ENCODE data around the gene LY6G6C. TPM values are rescaled to one million over a fixed set of nuclear protein-coding genes. Genes with fewer than 3 reads are reported as not detected.

The LY6G6C gene
- total RNA-seq, 2 experiments from 2014 or later: not detected

DNA sequence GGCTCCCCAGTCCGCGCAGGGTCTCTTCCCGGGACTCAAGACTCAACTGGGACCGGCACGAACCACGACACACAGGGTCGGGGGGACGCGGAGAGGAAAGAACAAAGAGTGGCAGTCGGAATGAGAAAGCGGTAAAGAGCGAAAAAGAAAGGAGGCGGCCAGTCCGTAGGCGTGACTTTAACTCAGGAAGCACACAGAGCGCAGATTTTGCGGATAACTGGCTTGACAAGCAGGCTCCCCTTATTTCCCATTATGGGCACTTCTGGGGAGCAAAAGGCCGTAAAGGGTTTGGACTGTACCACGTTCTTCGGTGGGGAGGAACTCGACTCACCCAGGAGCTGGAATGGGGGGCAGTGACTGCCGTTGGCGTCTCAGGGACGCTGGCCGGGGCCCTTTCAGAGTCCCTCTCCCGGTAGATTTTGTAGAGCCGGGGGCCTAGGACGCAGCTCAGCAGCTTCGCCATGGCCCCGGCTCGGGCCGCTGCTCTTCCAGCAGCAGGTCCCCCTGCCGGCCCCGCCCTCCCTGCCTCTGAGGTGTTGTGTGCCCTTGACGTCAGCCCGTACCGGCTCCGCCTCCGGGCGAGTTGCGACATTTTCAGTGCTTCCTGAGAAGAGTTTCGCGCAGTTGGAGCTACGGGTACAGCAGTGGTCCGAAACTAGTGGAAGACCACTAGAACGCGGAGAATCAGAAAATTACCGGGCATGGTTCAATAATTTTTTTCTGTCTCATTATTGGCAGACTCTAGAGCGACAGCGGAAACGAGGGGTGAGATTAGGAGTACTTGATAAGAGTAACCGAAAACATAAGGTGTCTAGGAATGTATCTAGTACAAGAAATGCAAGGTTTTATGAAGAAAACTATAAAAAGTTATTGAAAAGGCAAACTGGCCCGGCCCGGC, 18.5 kb downstream of the LY6G6C start, which contains the start of gene ABHD16A:
TSS of gene ABHD16A (minus strand) at position 506 of the 898 bp plus-strand sequence. CDS start at position 463, 43 bp downstream.
- Mint-ChIP-seq H3K36me3 (peaks cover 11% of the 10 kb centered on the region), H3K27me3 (no peaks in the 10 kb centered on the region), H3K27ac (peak within 1 kb of the TSS; percentile 98), H3K9me3 (ENCODE audit: low read depth) (no peaks in the 10 kb centered on the region), H3K4me1 (peaks cover 32% of the 10 kb centered on the region), H3K4me3 (peak within 1 kb of the TSS; percentile 100)
- CTCF ChIA-PET: interaction anchor here (0.6 to 3.3 kb wide), 19 partner anchors 9 to 162 kb away, joined by 3 to 15 read pairs (median 4); partner anchors contain the start of genes CLIC1, DDX39B, HSPA1B and LY6G5C
- peak; percentile 99 for DNase-seq
- ATAC-seq: peak; percentile 96

DNA sequence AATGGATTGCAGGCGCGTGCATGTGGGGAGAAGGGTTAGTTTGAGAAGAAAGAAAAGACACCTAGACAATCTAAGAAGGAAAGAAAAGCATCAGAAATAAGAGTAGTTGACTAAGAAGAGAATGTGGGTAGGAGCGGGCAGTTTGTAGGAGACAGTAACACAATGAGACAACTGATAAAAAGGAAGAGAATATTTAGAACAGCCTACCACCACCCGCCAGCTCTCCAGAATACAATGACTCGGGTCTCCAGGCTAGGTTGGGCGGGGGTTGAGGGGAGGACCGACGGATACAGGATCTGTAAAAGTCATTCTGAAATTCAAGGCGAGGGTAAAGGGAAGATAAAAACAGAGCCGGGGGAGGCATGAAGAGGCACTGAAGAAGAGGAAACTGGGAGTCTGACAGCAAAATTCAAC, 19.1 kb downstream of the LY6G6C start:
- CTCF ChIA-PET: interaction anchor here (1.0 to 3.3 kb wide), 8 partner anchors 9 to 161 kb away, joined by 3 to 15 read pairs (median 5); partner anchors contain the start of genes CLIC1, DDX39B and LY6G5C
- ATAC-seq: no peak

DNA sequence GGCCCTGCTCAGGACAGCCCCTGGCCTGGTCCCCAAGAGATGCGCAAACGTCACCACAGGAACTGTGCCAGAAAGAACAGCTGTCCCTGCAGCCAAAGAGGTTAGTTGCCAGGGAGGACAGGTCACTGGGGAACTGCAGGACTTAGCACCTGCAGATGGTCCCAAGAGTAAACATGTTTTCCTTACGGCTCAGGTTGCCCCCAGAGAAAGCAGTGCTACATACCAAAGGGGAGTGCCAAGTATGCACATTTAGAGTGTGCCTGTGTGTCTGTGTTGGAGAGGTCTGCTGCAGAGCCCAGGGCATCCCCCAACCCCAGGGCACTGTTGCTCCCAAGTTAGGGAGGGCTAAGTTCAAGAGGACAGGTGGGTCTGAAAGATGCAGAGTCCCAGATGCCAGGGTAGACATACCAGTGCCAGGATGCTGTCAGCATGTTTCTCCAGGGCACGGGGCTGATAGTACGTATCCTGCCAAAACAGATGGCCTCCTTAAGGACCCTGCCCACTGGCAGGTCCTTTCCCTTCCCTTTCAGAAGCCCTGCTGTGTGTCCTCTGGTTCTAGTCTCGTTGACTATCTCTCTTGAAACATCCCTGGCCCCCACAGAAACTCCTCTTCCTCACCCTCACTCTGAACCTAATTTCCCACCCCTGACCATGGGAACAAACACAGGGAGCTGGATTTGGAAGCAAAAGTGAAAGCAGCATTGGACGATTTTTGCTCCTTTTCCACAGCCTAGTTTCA, 19.7 kb downstream of the LY6G6C start:
- DNase-seq (no peak), ATAC-seq (no peak)
- H3K4me1 Mint-ChIP-seq: peaks cover 39% of the 10 kb centered on the region
- H3K27ac Mint-ChIP-seq: peak overlapping the region; percentile 98
- no peaks in the 10 kb centered on the region for H3K27me3 Mint-ChIP-seq
- CTCF ChIA-PET: interaction anchor here (1.0 to 3.3 kb wide), 4 partner anchors 21 to 128 kb away, joined by 4 to 15 read pairs (median 5); partner anchors contain the start of genes CLIC1 and LY6G5C
- H3K9me3 Mint-ChIP-seq (ENCODE audit: low read depth): no peaks in the 10 kb centered on the region
- H3K4me3 Mint-ChIP-seq: peak overlapping the region; percentile 100
- peaks cover 21% of the 10 kb centered on the region for H3K36me3 Mint-ChIP-seq

More for the DNA sequence above, 19.1 kb downstream of the LY6G6C start:
- Mint-ChIP-seq H3K4me1 (peaks cover 37% of the 10 kb centered on the region), H3K27me3 (no peaks in the 10 kb centered on the region), H3K27ac (peak overlapping the region; percentile 98), H3K36me3 (peaks cover 15% of the 10 kb centered on the region), H3K9me3 (ENCODE audit: low read depth) (no peaks in the 10 kb centered on the region), H3K4me3 (peak overlapping the region; percentile 100)
- no peak for DNase-seq

DNA sequence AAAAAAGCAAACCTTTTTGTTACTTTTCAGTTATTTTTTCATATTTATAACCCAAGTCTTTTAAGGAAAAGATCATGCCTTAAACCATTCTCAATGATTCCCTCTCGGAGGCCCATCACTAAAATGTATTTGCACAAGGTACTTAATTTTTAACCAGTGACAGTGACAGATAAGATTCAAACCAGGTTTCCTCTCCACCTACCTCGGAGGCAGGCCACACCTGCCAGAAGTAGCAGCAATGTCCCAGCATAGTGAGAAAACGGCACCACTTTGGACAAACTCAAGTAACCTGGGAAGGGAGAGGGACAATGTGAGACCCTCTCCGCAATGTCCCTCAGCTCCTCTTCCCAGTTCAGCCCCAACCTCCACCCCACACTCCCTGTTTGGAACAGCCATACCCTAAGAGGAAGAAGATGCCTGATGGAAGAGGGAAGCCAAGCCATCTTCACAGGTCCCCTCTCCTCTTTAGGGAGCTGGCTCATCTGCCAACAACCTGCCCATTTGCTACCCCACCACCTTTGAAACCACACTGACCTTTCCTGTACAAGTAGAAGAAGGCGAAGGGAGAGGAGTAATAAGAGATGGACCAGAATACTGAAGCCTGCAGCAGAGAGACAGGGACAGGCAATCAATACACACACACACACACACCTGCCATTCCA, 20.7 kb downstream of the LY6G6C start:
- Mint-ChIP-seq H3K9me3 (ENCODE audit: low read depth) (no peaks in the 10 kb centered on the region), H3K36me3 (peaks cover 25% of the 10 kb centered on the region), H3K4me1 (peaks cover 39% of the 10 kb centered on the region), H3K27ac (peak overlapping the region; percentile 50), H3K27me3 (no peaks in the 10 kb centered on the region), H3K4me3 (peak overlapping the region; percentile 19)
- DNase-seq: no peak
- ATAC-seq: no peak
- CTCF ChIA-PET: interaction anchor here (1.6 kb wide), 1 partner anchor 20 kb away, joined by 4 read pairs; the partner anchor contains the start of gene LY6G5C

DNA sequence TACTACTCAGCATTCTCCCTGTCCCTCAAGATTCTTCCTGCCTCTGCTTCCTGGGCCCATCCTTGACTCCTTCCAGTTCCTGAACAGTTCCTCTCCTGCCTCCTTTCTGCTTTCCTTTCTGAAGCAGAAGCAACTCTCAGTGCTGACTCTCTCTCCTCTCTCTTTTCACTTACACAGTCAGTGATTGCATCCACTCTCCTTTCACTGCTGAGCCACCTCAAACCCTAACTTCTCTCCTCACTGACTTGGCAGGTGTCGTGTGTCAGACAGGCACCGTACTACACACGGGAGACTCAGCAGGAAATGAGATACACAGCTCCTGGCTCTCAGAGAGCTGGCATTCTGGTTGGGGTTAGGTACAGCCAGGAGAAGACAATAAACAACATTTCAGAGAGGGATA, 24.0 kb downstream of the LY6G6C start:
- CTCF ChIA-PET: no interaction called here

DNA sequence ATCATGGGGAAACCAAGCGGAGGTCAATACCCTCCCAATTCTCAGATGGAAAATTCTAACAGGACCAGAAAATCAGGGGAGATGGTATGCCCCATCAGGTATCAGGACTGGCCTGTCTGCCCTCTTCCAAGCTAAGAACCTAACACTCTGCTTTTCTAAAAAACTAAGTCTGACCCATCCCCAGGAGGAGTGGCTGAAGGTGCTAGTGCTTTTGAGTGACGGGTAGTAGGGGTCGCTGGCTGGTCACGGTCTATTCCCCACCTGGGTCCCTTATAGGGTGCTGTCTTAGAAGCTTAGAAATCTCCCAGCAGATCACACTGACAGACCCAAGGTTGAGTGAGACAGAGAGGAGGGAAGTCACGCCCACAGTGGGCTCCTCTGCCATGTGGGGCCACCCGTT, 28.0 kb downstream of the LY6G6C start:
- H3K27ac Mint-ChIP-seq: no peak overlapping the region
- DNase-seq (no peak), ATAC-seq (no peak)
- peaks cover 28% of the 10 kb centered on the region for H3K36me3 Mint-ChIP-seq
- peaks cover 8% of the 10 kb centered on the region for H3K4me1 Mint-ChIP-seq
- H3K9me3 Mint-ChIP-seq (ENCODE audit: low read depth): no peaks in the 10 kb centered on the region
- no peaks in the 10 kb centered on the region for H3K27me3 Mint-ChIP-seq
- H3K4me3 Mint-ChIP-seq: no peak overlapping the region
- CTCF ChIA-PET: interaction anchor here (1.2 to 1.6 kb wide), 2 partner anchors 10 to 45 kb away, joined by 3 to 4 read pairs; partner anchors contain the start of gene ABHD16A

More for the DNA sequence above, 24.0 kb downstream of the LY6G6C start:
- H3K4me1 Mint-ChIP-seq: peaks cover 31% of the 10 kb centered on the region
- no peak overlapping the region for H3K4me3 Mint-ChIP-seq
- H3K27ac Mint-ChIP-seq: peak overlapping the region; percentile 69
- no peak for DNase-seq
- no peaks in the 10 kb centered on the region for H3K9me3 Mint-ChIP-seq (ENCODE audit: low read depth)
- peaks cover 30% of the 10 kb centered on the region for H3K36me3 Mint-ChIP-seq
- ATAC-seq: peak; percentile 37
- H3K27me3 Mint-ChIP-seq: no peaks in the 10 kb centered on the region

DNA sequence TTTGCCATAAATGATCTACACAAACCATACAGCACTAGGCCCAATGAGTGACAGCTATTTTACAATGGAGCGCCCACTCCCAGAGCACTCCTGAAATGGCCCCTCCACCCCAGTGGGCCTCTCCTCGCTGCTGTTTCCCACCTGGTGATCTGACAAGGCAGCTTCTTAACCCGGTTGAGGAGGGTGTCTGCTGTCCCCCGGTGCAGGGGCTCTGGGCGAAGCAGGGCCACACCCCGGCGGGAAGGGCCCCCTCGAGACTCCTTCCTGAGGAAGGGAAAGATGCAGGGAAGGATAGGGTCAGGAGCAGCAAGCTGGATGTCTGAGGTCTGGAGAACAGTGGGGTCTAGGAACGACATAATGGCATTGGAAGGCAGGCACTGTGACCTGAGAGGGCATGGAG, 28.7 kb downstream of the LY6G6C start:
- Mint-ChIP-seq H3K27ac (no peak overlapping the region), H3K9me3 (ENCODE audit: low read depth) (no peaks in the 10 kb centered on the region), H3K4me3 (no peak overlapping the region), H3K27me3 (no peaks in the 10 kb centered on the region), H3K36me3 (peaks cover 26% of the 10 kb centered on the region), H3K4me1 (peaks cover 6% of the 10 kb centered on the region)
- no peak for ATAC-seq
- CTCF ChIA-PET: interaction anchor here (0.6 to 1.6 kb wide), 3 partner anchors 11 to 137 kb away, joined by 3 to 4 read pairs (median 3); partner anchors contain the start of gene ABHD16A
- DNase-seq: no peak

DNA sequence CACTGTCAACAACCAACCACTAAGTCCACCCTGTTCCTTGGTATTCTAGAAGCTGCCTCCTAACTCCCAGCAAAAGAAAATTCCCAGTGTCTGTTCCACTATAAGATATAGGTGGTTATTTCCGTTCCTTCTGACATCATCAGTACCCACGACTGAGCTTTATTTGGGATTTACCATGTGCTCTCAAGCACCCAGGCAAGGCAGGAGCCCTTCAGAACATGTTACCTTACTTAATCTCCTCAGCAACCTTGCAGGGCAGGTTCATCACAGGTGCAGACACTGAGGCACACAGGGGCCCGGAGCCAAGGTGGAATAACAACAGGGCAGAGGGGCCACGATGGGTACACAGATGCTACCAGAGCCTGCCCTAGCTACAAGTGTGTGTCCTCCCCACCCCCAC, 29.2 kb downstream of the LY6G6C start:
- Mint-ChIP-seq H3K4me3 (no peak overlapping the region), H3K9me3 (ENCODE audit: low read depth) (no peaks in the 10 kb centered on the region), H3K27ac (no peak overlapping the region), H3K27me3 (no peaks in the 10 kb centered on the region), H3K4me1 (peaks cover 1% of the 10 kb centered on the region), H3K36me3 (peaks cover 25% of the 10 kb centered on the region)
- DNase-seq (no peak), ATAC-seq (no peak)
- CTCF ChIA-PET: interaction anchor here (0.6 to 1.5 kb wide), 2 partner anchors 19 to 138 kb away, joined by 3 read pairs; no protein-coding TSS in a partner anchor

DNA sequence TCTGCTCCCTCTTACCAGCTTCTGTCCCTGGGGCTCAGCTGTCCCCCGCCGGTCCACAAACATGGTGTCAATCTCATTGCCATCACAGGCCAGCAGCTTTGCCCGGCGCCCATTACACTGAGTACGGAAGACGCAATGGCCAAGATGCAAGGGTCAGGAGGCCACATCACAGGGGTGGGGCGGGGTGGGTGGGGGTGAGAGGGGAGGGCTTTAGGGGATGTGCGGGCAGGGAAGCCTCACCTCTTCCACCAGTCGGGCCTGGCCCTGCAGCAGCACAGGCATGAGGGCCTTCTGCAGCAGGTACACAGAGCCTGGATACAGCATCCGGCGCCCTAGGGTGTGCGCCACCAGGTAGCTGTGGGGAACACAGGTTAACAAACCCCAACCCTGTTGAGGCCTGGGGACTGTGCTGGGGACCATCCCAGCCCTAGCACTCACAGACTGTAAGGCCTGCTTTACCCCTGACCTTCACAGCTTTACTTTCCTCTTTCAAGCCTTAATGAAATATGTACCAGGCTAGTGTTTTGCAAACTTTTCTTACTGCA, 29.9 kb downstream of the LY6G6C start:
- ATAC-seq: no peak
- CTCF ChIA-PET: interaction anchor here (1.0 to 2.1 kb wide), 3 partner anchors 10 to 100 kb away, joined by 3 to 6 read pairs (median 4); partner anchors contain the start of gene LY6G5C
- H3K4me1 Mint-ChIP-seq: no peaks in the 10 kb centered on the region
- H3K36me3 Mint-ChIP-seq: peaks cover 20% of the 10 kb centered on the region
- DNase-seq: no peak
- no peak overlapping the region for H3K4me3 Mint-ChIP-seq
- H3K9me3 Mint-ChIP-seq (ENCODE audit: low read depth): no peaks in the 10 kb centered on the region
- no peak overlapping the region for H3K27ac Mint-ChIP-seq
- H3K27me3 Mint-ChIP-seq: no peaks in the 10 kb centered on the region

DNA sequence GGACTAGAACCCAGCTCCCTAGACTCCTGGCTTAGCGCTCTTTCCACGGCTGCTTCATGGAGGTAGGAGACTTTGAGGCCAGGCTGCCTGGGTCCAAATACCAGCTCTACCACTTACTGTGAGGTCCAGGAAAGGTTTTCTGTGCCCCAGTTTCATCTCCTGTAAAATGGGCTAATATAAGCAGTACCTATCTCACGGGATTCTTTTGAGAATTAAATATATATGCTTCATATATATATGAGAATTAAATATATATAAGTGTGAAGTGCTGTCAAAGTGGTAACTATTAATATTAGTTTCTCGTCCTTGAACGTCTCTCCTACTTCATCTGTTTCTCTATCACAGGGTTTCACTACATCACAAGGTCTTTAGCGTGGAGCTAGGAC, 30.5 kb downstream of the LY6G6C start:
- no peak for DNase-seq
- H3K36me3 Mint-ChIP-seq: peaks cover 18% of the 10 kb centered on the region
- H3K27me3 Mint-ChIP-seq: no peaks in the 10 kb centered on the region
- CTCF ChIA-PET: interaction anchor here (1.0 to 2.1 kb wide), 2 partner anchors 10 to 100 kb away, joined by 4 to 6 read pairs; partner anchors contain the start of gene LY6G5C
- H3K27ac Mint-ChIP-seq: no peak overlapping the region
- H3K9me3 Mint-ChIP-seq (ENCODE audit: low read depth): no peaks in the 10 kb centered on the region
- H3K4me3 Mint-ChIP-seq: no peak overlapping the region
- no peaks in the 10 kb centered on the region for H3K4me1 Mint-ChIP-seq
- no peak for ATAC-seq

DNA sequence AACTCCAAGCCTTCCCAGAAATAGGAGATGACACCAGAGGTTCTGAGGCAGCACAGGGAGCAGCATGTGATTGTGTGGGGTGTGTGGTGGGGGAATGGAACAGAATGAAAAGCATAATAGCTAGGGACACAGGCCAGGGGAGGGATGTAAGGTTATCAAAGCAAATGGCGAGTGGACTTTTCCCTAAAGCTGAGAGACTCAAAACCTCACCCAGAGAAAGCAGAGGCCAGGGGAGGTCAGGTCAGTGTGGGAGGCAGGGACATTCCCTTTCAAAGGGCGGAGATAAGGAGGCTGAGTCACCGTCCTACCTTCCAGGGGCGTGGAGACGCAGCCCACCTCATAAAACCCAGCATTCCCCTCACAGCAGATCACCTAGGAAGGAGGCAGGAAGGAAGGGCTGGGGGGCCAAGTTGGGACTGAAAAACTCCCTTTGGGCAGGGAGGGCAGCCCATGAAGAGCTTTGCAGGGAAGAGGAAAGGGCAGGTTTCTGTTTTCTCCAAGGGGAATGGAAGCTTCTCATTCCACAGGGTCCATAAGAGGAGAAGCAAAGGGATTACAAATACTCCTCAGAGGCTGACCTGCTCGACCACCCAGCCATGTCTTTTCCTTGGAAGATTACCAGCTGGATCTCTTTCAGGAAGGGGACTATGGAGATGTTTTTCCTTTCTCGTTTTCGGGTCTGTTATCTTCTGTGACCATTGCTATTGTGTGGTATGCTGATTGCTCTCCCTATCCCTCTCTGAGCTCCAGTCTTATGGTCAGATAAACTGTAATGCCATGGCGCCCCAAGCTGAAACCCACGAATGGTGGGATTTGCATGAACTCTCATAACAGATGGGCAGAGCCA, 31.1 kb downstream of the LY6G6C start:
- H3K9me3 Mint-ChIP-seq (ENCODE audit: low read depth): no peaks in the 10 kb centered on the region
- no peaks in the 10 kb centered on the region for H3K27me3 Mint-ChIP-seq
- CTCF ChIA-PET: interaction anchor here (1.0 to 2.1 kb wide), 3 partner anchors 9 to 101 kb away, joined by 3 to 6 read pairs (median 4); partner anchors contain the start of gene LY6G5C
- ATAC-seq: no peak
- H3K4me3 Mint-ChIP-seq: no peak overlapping the region
- peaks cover 18% of the 10 kb centered on the region for H3K36me3 Mint-ChIP-seq
- H3K4me1 Mint-ChIP-seq: no peaks in the 10 kb centered on the region
- DNase-seq: no peak
- no peak overlapping the region for H3K27ac Mint-ChIP-seq

Measured in activated CD8-positive, alpha-beta memory T cell treated with anti-CD3 and anti-CD28 coated beads, Interleukin-2, amount 10 ng/mL, durations not matched to agents 7 days and 5 days (primary cell).